ENCODE results near the gene SPTBN4. TPM values are rescaled to one million over a fixed set of nuclear protein-coding genes. Genes with fewer than 3 reads are reported as not detected.

The SPTBN4 gene
- total and polyA plus RNA-seq, 2 of the 4 experiments (the other 2 are of a cell fraction) = 0.72 to 0.91 TPM

DNA sequence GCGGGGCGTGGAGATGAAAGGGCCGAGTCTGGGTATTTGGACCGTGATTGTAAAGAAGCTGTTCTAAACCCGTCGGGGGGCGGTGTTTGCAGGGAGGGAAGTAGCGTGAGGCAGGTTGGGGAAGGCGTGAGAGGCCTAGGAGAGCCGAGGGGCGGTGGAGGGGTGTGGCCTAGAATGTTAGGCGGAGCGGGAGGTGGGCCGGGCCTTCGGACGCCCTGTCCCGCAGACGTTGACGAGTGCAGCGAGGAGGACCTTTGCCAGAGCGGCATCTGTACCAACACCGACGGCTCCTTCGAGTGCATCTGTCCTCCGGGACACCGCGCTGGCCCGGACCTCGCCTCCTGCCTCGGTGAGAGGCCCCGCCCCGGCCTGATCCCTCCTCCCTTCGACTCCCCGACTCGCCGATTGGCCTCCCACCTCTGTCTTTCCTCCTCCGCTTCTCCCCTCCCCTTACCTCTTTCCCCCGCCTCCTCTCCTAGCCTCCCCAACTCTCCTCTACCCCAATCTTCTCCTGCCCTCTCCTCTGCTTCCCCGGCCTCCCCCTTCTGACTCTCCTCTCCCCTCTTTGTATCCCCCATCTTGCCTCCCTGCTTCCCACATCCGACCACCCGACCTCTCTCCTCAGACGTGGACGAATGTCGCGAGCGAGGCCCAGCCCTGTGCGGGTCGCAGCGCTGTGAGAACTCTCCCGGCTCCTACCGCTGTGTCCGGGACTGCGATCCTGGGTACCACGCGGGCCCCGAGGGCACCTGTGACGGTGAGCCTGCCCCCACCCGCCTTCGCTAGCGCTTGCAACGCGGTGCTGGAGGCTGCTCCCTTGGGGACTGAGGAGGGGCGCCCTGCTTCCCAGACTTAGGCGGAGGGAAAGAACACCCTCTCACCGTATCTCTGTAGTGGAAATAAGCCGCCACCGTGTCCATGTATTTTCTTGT is 147.2 kb downstream of the SPTBN4 start:
- H3K4me2 ChIP-seq (ENCODE audit: low read depth, low read length) = peak overlapping the region; percentile 62
- peak; percentile 72 for DNase-seq
- no peaks in the 10 kb centered on the region for H3K9me3 ChIP-seq (ENCODE audit: control insufficient read depth, insufficient read depth, low read length)
- peak overlapping the region; percentile 83 for H3K14ac ChIP-seq (replicated peaks; ENCODE audit: low read depth, low read length)
- H4K91ac ChIP-seq (ENCODE audit: insufficient read depth, low read depth, low read length) = peak overlapping the region; percentile 78
- intact Hi-C loops (cut with micrococcal nuclease) (loop anchor here (1.0 kb wide), 1 partner anchor 10 kb away; no protein-coding TSS in a partner anchor), dilution Hi-C loops (cut with HindIII; ENCODE audit: low sequenced_read_pairs, unreplicated experiment) (no loop called here), in situ Hi-C loops (cut with MboI; ENCODE audit: low sequenced_read_pairs) (no loop called here)
- H2AK5ac ChIP-seq (ENCODE audit: low read depth, low read length) = peak overlapping the region; percentile 91
- peaks cover 30% of the 10 kb centered on the region for H3K36me3 ChIP-seq (ENCODE audit: control insufficient read depth, insufficient read depth, low read length)
- H2BK15ac ChIP-seq (ENCODE audit: low read depth, low read length) = peak overlapping the region; percentile 60; the same call in 1 of the 3 replicates
- H4K5ac ChIP-seq (ENCODE audit: low read depth, low read length) = peak overlapping the region; percentile 17
- H2AFZ ChIP-seq (replicated peaks; ENCODE audit: low read length, poor library complexity) = peak overlapping the region; percentile 87
- H3K27me3 ChIP-seq (ENCODE audit: control insufficient read depth, insufficient read depth, low read length) = no peaks in the 10 kb centered on the region
- H3K4me1 ChIP-seq (ENCODE audit: control insufficient read depth, insufficient read depth, low read length) = peaks cover 12% of the 10 kb centered on the region; the same call in 1 of the 2 replicates
- WGBS, 2 experiments (ENCODE audit: extremely low coverage in 2 of 2, insufficient read length in 1 of 2) = 5% methylated on average over 29 of the region's 67 CpGs; no CpG with 5 or more reads in 1 of the 2 experiments
- peak overlapping the region; percentile 89 for H3K9ac ChIP-seq (ENCODE audit: low read depth, low read length)
- peak overlapping the region; percentile 63 to 87 for H4K8ac ChIP-seq (ENCODE audit: low read depth in 2 of 2, low read length in 2 of 2)
- H3K23ac ChIP-seq (ENCODE audit: low read depth, low read length) = peak overlapping the region; percentile 71
- peaks cover 3% of the 10 kb centered on the region; the same call in 1 of the 2 replicates for H4K20me1 ChIP-seq (ENCODE audit: insufficient read depth, low read length)
- peak overlapping the region; percentile 64 for H3K4me3 ChIP-seq (ENCODE audit: insufficient read depth, low read depth, low read length)
- H3K18ac ChIP-seq (ENCODE audit: low read depth, low read length) = peak overlapping the region; percentile 69
- H2BK5ac ChIP-seq (ENCODE audit: low read depth, low read length, poor library complexity, severe bottlenecking) = peak overlapping the region; percentile 87
- peaks cover 12% of the 10 kb centered on the region for H3K9me1 ChIP-seq (ENCODE audit: insufficient read depth, low read length)
- H3K79me1 ChIP-seq (ENCODE audit: low read depth in 1 of 2, low read length in 2 of 2) = peaks cover 4 to 21% of the 10 kb centered on the region in 2 experiments
- ATAC-seq (ENCODE audit: low read depth) = peak; percentile 62
- H3K27ac ChIP-seq (ENCODE audit: insufficient read depth, low read length) = peak overlapping the region; percentile 96
- TF ChIP-seq MAFK (IDR thresholded peaks at IDR 0.05; ENCODE audit: low read depth, low read length) (no peak), MAZ (IDR thresholded peaks at IDR 0.05; ENCODE audit: borderline replicate concordance, low read depth, low read length) (peak; percentile 49; the same call in 1 of the 2 replicates), CEBPB (IDR thresholded peaks at IDR 0.05; ENCODE audit: low read depth, low read length) (no peak), SMC3 (IDR thresholded peaks at IDR 0.05; ENCODE audit: low read depth, low read length) (no peak), RFX5 (IDR thresholded peaks at IDR 0.05; ENCODE audit: low read depth, low read length) (no peak), NFE2L2 (IDR thresholded peaks at IDR 0.05; ENCODE audit: low read depth, low read length) (no peak), MXI1 (IDR thresholded peaks at IDR 0.05; ENCODE audit: borderline replicate concordance, low read depth, low read length) (0 out of 2 replicates have a peak, but pooled peaks have one; percentile 14)
- TF ChIP-seq, protein P1, sequence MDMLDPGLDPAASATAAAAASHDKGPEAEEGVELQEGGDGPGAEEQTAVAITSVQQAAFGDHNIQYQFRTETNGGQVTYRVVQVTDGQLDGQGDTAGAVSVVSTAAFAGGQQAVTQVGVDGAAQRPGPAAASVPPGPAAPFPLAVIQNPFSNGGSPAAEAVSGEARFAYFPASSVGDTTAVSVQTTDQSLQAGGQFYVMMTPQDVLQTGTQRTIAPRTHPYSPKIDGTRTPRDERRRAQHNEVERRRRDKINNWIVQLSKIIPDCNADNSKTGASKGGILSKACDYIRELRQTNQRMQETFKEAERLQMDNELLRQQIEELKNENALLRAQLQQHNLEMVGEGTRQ (IDR thresholded peaks at IDR 0.05; ENCODE audit: low read depth, low read length) = no peak
- peak overlapping the region; percentile 89 for H3K4ac ChIP-seq (ENCODE audit: low read depth, low read length)
- peak overlapping the region; percentile 75 for H2BK120ac ChIP-seq (ENCODE audit: low read depth, low read length)
- ChIA-PET POLR2A (ENCODE audit: unreplicated experiment) (interaction anchor here (1.2 to 1.6 kb wide), 2 partner anchors 11 to 193 kb away, joined by 3 to 7 read pairs; no protein-coding TSS in a partner anchor), CTCF (interaction anchor here (1.0 to 1.5 kb wide), 5 partner anchors 10 to 21 kb away, joined by 3 to 11 read pairs (median 3); no protein-coding TSS in a partner anchor)
- H2AK9ac ChIP-seq (replicated peaks; ENCODE audit: low read depth, low read length, poor library complexity) = peak overlapping the region; percentile 95
- no peak overlapping the region for H2BK20ac ChIP-seq (ENCODE audit: low read depth, low read length)
- BruUV-seq (replicated peaks) = TSS peak; percentile 21
- peak overlapping the region; percentile 80; the same call in 1 of the 2 replicates for H3K56ac ChIP-seq (ENCODE audit: extremely low read depth, insufficient read depth, low read length)
